Measurements from ENCODE around the gene TLE2. TPM values are rescaled to one million over a fixed set of nuclear protein-coding genes. Genes with fewer than 3 reads are reported as not detected.

Gene TLE2
- polyA plus RNA-seq (2013, experiment 1 of 2) = 0.36 TPM
- 0.21 TPM for polyA plus RNA-seq (2013, experiment 2 of 2)

GRCh38 chr19:3029065-3029923 is at the start of gene TLE2:
TSS of gene TLE2 (minus strand) at chr19:3029280. CDS start at chr19:3028904, 376 bp downstream.
- Histone ChIP-seq H3K36me3 (replicated peaks in 1 of 2; ENCODE audit: control insufficient read depth in 2 of 2, insufficient read depth in 2 of 2, low read length in 2 of 2) (no peaks in the 10 kb centered on the region), H4K8ac (ENCODE audit: low read depth, low read length) (no peak within 1 kb of the TSS), H3K23ac (ENCODE audit: low read depth, low read length, poor library complexity) (peak within 1 kb of the TSS; percentile 8), H2BK15ac (ENCODE audit: low read length) (peak within 1 kb of the TSS; percentile 62), H2BK120ac (ENCODE audit: low read depth, low read length) (no peak within 1 kb of the TSS), H3K9ac (ENCODE audit: low read depth, low read length, poor library complexity) (no peak within 1 kb of the TSS), H3K14ac (ENCODE audit: low read length) (no peak within 1 kb of the TSS), H3K4me1 (ENCODE audit: control insufficient read depth in 2 of 2, insufficient read depth in 1 of 2, low read depth in 1 of 2, low read length in 2 of 2) (peaks cover 8 to 10% of the 10 kb centered on the region in 2 donors), H3K18ac (ENCODE audit: low read length) (peak within 1 kb of the TSS; percentile 73), H3K9me3 (replicated peaks in 1 of 2; ENCODE audit: control insufficient read depth in 2 of 2, insufficient read depth in 1 of 2, low read depth in 1 of 2, low read length in 2 of 2) (peaks cover 0 to 9% of the 10 kb centered on the region in 2 donors), H3K4ac (ENCODE audit: low read length) (no peak within 1 kb of the TSS), H3K4me2 (ENCODE audit: insufficient read depth, low read length, poor library complexity, severe bottlenecking) (peak within 1 kb of the TSS; percentile 48), H3K4me3 (ENCODE audit: low read length in 2 of 2) (peak within 1 kb of the TSS in 1 of 2 donors; percentile 45), H2BK12ac (ENCODE audit: low read length) (no peak within 1 kb of the TSS), H3K27ac (replicated peaks; ENCODE audit: low read length) (no peak within 1 kb of the TSS), H3K27me3 (ENCODE audit: control insufficient read depth in 3 of 3, insufficient read depth in 3 of 3, low read depth in 1 of 3, low read length in 3 of 3) (peaks cover 19 to 91% (median 80%) of the 10 kb centered on the region in 3 experiments), H3K79me1 (ENCODE audit: low read depth, low read length) (no peaks in the 10 kb centered on the region), H2BK5ac (ENCODE audit: low read length) (no peak within 1 kb of the TSS), H2AK5ac (ENCODE audit: low read depth, low read length) (peak within 1 kb of the TSS; percentile 40), H2AFZ (ENCODE audit: low read length) (peak within 1 kb of the TSS; percentile 45), H4K91ac (ENCODE audit: low read depth, low read length, poor library complexity) (no peak within 1 kb of the TSS)
- no peak for DNase-seq (ENCODE audit: low spot score)
- no CpG with 5 or more reads among the region's 85 CpGs for WGBS, 2 donors (ENCODE audit: extremely low coverage in 2 of 2, insufficient read length in 2 of 2, insufficient replicate concordance in 1 of 2)

- no peak overlapping the region for H3K27ac ChIP-seq (replicated peaks; ENCODE audit: low read length)
- no peaks in the 10 kb centered on the region for H3K79me1 ChIP-seq (ENCODE audit: low read depth, low read length)
- H3K14ac ChIP-seq (ENCODE audit: low read length) = no peak overlapping the region
- H2AK5ac ChIP-seq (ENCODE audit: low read depth, low read length) = peak overlapping the region; percentile 25
- H3K9me3 ChIP-seq (replicated peaks in 1 of 2; ENCODE audit: control insufficient read depth in 2 of 2, insufficient read depth in 1 of 2, low read depth in 1 of 2, low read length in 2 of 2) = no peaks in the 10 kb centered on the region
- H4K8ac ChIP-seq (ENCODE audit: low read depth, low read length) = no peak overlapping the region
- H2BK12ac ChIP-seq (ENCODE audit: low read length) = peak overlapping the region; percentile 58
- peak overlapping the region; percentile 49 for H2BK15ac ChIP-seq (ENCODE audit: low read length)
- H3K9ac ChIP-seq (ENCODE audit: low read depth, low read length, poor library complexity) = peak overlapping the region; percentile 3
- peak overlapping the region; percentile 49 for H2BK5ac ChIP-seq (ENCODE audit: low read length)
- no peak overlapping the region for H4K91ac ChIP-seq (ENCODE audit: low read depth, low read length, poor library complexity)
- DNase-seq (ENCODE audit: low spot score) = no peak
- peak overlapping the region; percentile 48 for H3K23ac ChIP-seq (ENCODE audit: low read depth, low read length, poor library complexity)
- WGBS, 2 donors (ENCODE audit: extremely low coverage in 2 of 2, insufficient read length in 2 of 2, insufficient replicate concordance in 1 of 2) = no CpG with 5 or more reads among the region's 41 CpGs
- no peaks in the 10 kb centered on the region for H3K36me3 ChIP-seq (replicated peaks in 1 of 2; ENCODE audit: control insufficient read depth in 2 of 2, insufficient read depth in 2 of 2, low read length in 2 of 2)
- H2AFZ ChIP-seq (ENCODE audit: low read length) = peak overlapping the region; percentile 35
- H3K4me2 ChIP-seq (ENCODE audit: insufficient read depth, low read length, poor library complexity, severe bottlenecking) = peak overlapping the region; percentile 54
- H3K4me1 ChIP-seq (ENCODE audit: control insufficient read depth in 2 of 2, insufficient read depth in 1 of 2, low read depth in 1 of 2, low read length in 2 of 2) = peaks cover 0 to 3% of the 10 kb centered on the region in 2 donors
- peak overlapping the region; percentile 72 for H3K18ac ChIP-seq (ENCODE audit: low read length)
- no peak overlapping the region for H2BK120ac ChIP-seq (ENCODE audit: low read depth, low read length)
- peaks cover 0 to 13% (median 6%) of the 10 kb centered on the region in 3 experiments for H3K27me3 ChIP-seq (ENCODE audit: control insufficient read depth in 3 of 3, insufficient read depth in 3 of 3, low read depth in 1 of 3, low read length in 3 of 3)
- H3K4ac ChIP-seq (ENCODE audit: low read length) = no peak overlapping the region
- no peak overlapping the region for H3K4me3 ChIP-seq (ENCODE audit: low read length in 2 of 2)
These were observed 46.7 kb upstream of the TLE2 start for GRCh38 chr19:3075605-3076431.

- no peak overlapping the region for H4K91ac ChIP-seq (ENCODE audit: low read depth, low read length, poor library complexity)
- no peak overlapping the region for H2BK5ac ChIP-seq (ENCODE audit: low read length)
- H2BK120ac ChIP-seq (ENCODE audit: low read depth, low read length) = no peak overlapping the region
- WGBS, 2 donors (ENCODE audit: extremely low coverage in 2 of 2, insufficient read length in 2 of 2, insufficient replicate concordance in 1 of 2) = no CpG with 5 or more reads among the region's 8 CpGs
- H2AK5ac ChIP-seq (ENCODE audit: low read depth, low read length) = peak overlapping the region; percentile 92
- H3K4me1 ChIP-seq (ENCODE audit: control insufficient read depth in 2 of 2, insufficient read depth in 1 of 2, low read depth in 1 of 2, low read length in 2 of 2) = peaks cover 0 to 3% of the 10 kb centered on the region in 2 donors
- no peak overlapping the region for H3K14ac ChIP-seq (ENCODE audit: low read length)
- H2BK15ac ChIP-seq (ENCODE audit: low read length) = peak overlapping the region; percentile 75
- no peak overlapping the region for H3K23ac ChIP-seq (ENCODE audit: low read depth, low read length, poor library complexity)
- H4K8ac ChIP-seq (ENCODE audit: low read depth, low read length) = no peak overlapping the region
- H3K18ac ChIP-seq (ENCODE audit: low read length) = no peak overlapping the region
- H3K27ac ChIP-seq (replicated peaks; ENCODE audit: low read length) = no peak overlapping the region
- H3K4me3 ChIP-seq (ENCODE audit: low read length in 2 of 2) = no peak overlapping the region
- H3K4ac ChIP-seq (ENCODE audit: low read length) = no peak overlapping the region
- H3K79me1 ChIP-seq (ENCODE audit: low read depth, low read length) = no peaks in the 10 kb centered on the region
- H2BK12ac ChIP-seq (ENCODE audit: low read length) = no peak overlapping the region
- no peak overlapping the region for H2AFZ ChIP-seq (ENCODE audit: low read length)
- DNase-seq (ENCODE audit: low spot score) = no peak
- H3K27me3 ChIP-seq (ENCODE audit: control insufficient read depth in 3 of 3, insufficient read depth in 3 of 3, low read depth in 1 of 3, low read length in 3 of 3) = peaks cover 0 to 9% (median 6%) of the 10 kb centered on the region in 3 experiments
- H3K9me3 ChIP-seq (replicated peaks in 1 of 2; ENCODE audit: control insufficient read depth in 2 of 2, insufficient read depth in 1 of 2, low read depth in 1 of 2, low read length in 2 of 2) = no peaks in the 10 kb centered on the region
- no peak overlapping the region for H3K4me2 ChIP-seq (ENCODE audit: insufficient read depth, low read length, poor library complexity, severe bottlenecking)
- no peak overlapping the region for H3K9ac ChIP-seq (ENCODE audit: low read depth, low read length, poor library complexity)
- no peaks in the 10 kb centered on the region for H3K36me3 ChIP-seq (replicated peaks in 1 of 2; ENCODE audit: control insufficient read depth in 2 of 2, insufficient read depth in 2 of 2, low read length in 2 of 2)
These were observed 45.0 kb upstream of the TLE2 start for GRCh38 chr19:3073931-3074595.

All from neuronal stem cell (in vitro differentiated cells).